Stimulated activated CD8-positive, alpha-beta memory T cell treated with anti-CD3 and anti-CD28 coated beads, Interleukin-7, amount 100 ng/mL, for 1 hour (primary cell): ENCODE results near the gene FILIP1L.

Experiments used
- DNase-seq, 2 donors: peaks; one replicate each; pipeline ENCODE4 v3.0.0-alpha.2; 2020; ENCODE audit warnings: low read depth in 2 of 2

Gene FILIP1L

GRCh38 chr3:99868311-99868646 lies 246.0 kb downstream of the FILIP1L start:
- DNase-seq, result no peak

GRCh38 chr3:99867594-99868310 lies 246.5 kb downstream of the FILIP1L start:
- no peak for DNase-seq

GRCh38 chr3:99866261-99866761 lies 248.0 kb downstream of the FILIP1L start:
- DNase-seq, result no peak

GRCh38 chr3:99865321-99865720 lies 249.0 kb downstream of the FILIP1L start:
- DNase-seq, result no peak

GRCh38 chr3:99864289-99864688 lies 250.0 kb downstream of the FILIP1L start:
- DNase-seq, result no peak

- no peak for DNase-seq
Observed at GRCh38 chr3:99863588-99863987, 250.7 kb downstream of the FILIP1L start.

- DNase-seq, result no peak
Observed at GRCh38 chr3:99863002-99863401, 251.3 kb downstream of the FILIP1L start.

- no peak for DNase-seq
Observed at GRCh38 chr3:99862208-99862607, 252.1 kb downstream of the FILIP1L start.

- DNase-seq, result no peak
Observed at GRCh38 chr3:99861216-99861615, 253.1 kb downstream of the FILIP1L start.

- DNase-seq, result no peak
Observed at GRCh38 chr3:99859825-99860224, 254.5 kb downstream of the FILIP1L start.

- no peak for DNase-seq
Observed at GRCh38 chr3:99858469-99858868, 255.8 kb downstream of the FILIP1L start.

- DNase-seq, result no peak
Observed at GRCh38 chr3:99857278-99857677, 257.0 kb downstream of the FILIP1L start.

GRCh38 chr3:99856437-99857220 lies 257.7 kb downstream of the FILIP1L start:
- DNase-seq, result no peak

- DNase-seq, result no peak
Observed at GRCh38 chr3:99855900-99856299, 258.4 kb downstream of the FILIP1L start.

GRCh38 chr3:99854756-99855298 lies 259.5 kb downstream of the FILIP1L start:
- no peak for DNase-seq

- no peak for DNase-seq
Observed at GRCh38 chr3:99852851-99853250, 261.4 kb downstream of the FILIP1L start.

GRCh38 chr3:99851955-99852354 lies 262.3 kb downstream of the FILIP1L start:
- no peak for DNase-seq

- no peak for DNase-seq
Observed at GRCh38 chr3:99850608-99851007, 263.7 kb downstream of the FILIP1L start.

- DNase-seq, result no peak
Observed at GRCh38 chr3:99848433-99848832, 265.9 kb downstream of the FILIP1L start.

- no peak for DNase-seq
Observed at GRCh38 chr3:99846477-99847160, 267.7 kb downstream of the FILIP1L start.

- DNase-seq, result no peak
Observed at GRCh38 chr3:99845999-99846398, 268.3 kb downstream of the FILIP1L start.

GRCh38 chr3:99845331-99845730 lies 269.0 kb downstream of the FILIP1L start:
- no peak for DNase-seq
